ENCODE measurements around the gene KL. TPM values are rescaled to one million over a fixed set of nuclear protein-coding genes. Genes with fewer than 3 reads are reported as not detected.

KL gene
- 10 to 100 TPM in 1 of 4 donors, 1 to 10 TPM in 3; 1.9 to 11.9 (median 7.0) TPM for total RNA-seq

DNA sequence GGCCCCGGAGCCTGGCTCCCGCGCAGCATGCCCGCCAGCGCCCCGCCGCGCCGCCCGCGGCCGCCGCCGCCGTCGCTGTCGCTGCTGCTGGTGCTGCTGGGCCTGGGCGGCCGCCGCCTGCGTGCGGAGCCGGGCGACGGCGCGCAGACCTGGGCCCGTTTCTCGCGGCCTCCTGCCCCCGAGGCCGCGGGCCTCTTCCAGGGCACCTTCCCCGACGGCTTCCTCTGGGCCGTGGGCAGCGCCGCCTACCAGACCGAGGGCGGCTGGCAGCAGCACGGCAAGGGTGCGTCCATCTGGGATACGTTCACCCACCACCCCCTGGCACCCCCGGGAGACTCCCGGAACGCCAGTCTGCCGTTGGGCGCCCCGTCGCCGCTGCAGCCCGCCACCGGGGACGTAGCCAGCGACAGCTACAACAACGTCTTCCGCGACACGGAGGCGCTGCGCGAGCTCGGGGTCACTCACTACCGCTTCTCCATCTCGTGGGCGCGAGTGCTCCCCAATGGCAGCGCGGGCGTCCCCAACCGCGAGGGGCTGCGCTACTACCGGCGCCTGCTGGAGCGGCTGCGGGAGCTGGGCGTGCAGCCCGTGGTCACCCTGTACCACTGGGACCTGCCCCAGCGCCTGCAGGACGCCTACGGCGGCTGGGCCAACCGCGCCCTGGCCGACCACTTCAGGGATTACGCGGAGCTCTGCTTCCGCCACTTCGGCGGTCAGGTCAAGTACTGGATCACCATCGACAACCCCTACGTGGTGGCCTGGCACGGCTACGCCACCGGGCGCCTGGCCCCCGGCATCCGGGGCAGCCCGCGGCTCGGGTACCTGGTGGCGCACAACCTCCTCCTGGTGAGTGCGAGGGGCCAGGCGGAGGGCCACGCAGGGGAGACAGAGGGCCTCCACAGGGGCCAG is at the start of gene KL:
Gene KL, plus strand, starts transcription at position 10 of the 909 bp plus-strand sequence. Its CDS starts 18 bp downstream, at position 28.
- TF ChIP-seq, protein P1, sequence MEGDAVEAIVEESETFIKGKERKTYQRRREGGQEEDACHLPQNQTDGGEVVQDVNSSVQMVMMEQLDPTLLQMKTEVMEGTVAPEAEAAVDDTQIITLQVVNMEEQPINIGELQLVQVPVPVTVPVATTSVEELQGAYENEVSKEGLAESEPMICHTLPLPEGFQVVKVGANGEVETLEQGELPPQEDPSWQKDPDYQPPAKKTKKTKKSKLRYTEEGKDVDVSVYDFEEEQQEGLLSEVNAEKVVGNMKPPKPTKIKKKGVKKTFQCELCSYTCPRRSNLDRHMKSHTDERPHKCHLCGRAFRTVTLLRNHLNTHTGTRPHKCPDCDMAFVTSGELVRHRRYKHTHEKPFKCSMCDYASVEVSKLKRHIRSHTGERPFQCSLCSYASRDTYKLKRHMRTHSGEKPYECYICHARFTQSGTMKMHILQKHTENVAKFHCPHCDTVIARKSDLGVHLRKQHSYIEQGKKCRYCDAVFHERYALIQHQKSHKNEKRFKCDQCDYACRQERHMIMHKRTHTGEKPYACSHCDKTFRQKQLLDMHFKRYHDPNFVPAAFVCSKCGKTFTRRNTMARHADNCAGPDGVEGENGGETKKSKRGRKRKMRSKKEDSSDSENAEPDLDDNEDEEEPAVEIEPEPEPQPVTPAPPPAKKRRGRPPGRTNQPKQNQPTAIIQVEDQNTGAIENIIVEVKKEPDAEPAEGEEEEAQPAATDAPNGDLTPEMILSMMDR (IDR thresholded peaks at IDR 0.05; ENCODE audit: low read depth): no peak

GRCh38 chr13:32967584-32968182 is 48.5 kb upstream of the KL start:
- TF ChIP-seq, protein P1 (IDR thresholded peaks at IDR 0.05; ENCODE audit: low read depth): no peak

- TF ChIP-seq, protein P1 (IDR thresholded peaks at IDR 0.05; ENCODE audit: low read depth): no peak
These were observed 47.9 kb upstream of the KL start for GRCh38 chr13:32968316-32968715.

GRCh38 chr13:32968793-32969192 is 47.4 kb upstream of the KL start:
- TF ChIP-seq, protein P1 (IDR thresholded peaks at IDR 0.05; ENCODE audit: low read depth): no peak

- TF ChIP-seq, protein P1 (IDR thresholded peaks at IDR 0.05; ENCODE audit: low read depth): no peak
These were observed 46.7 kb upstream of the KL start for GRCh38 chr13:32969516-32969941.

DNA sequence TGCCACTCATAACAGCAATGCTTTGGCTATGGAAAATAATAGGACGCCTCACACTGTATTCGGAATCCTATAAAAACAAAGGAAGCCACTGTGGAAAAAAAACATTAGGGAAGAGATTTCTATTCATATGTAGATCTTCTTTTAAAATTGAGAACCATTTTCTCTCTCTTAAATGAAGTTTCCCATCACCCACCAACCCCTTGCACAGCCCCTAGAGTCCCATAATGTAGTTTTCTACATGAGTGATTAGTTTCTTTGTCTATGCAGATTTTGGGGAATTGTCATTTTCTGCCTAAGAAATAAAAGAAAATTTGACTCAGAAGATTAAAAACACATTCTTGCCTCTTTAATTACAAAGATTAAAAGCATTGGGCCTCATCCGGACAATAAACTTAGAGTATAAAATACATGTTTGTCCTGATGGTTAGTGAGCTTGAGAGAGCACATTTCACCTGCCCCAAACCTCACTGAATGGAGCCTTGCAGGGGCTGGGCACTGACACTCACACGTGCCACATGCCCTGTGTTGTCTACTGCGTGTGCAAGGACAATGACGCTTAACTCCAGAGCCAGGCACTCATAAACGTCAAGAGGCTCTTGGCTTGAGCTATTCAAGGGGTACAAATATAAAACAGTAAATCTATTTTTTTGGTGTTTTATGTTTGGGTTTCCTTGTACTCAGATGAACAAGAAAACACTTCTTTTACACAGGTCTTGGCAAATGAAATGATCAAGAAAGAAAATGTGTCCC is 40.0 kb upstream of the KL start:
- TF ChIP-seq, protein P1 (IDR thresholded peaks at IDR 0.05; ENCODE audit: low read depth): no peak
